ENCODE results near the gene ZNF410. TPM values are rescaled to one million over a fixed set of nuclear protein-coding genes. Genes with fewer than 3 reads are reported as not detected.
A peak's percentile ranks its signal among the peaks of the same experiment; 100 is the strongest.
"Not testable (repeated sequence)": the region's sequence is repeated elsewhere in the genome, so short reads cannot be mapped to it uniquely, and the experiment has no call there.

ZNF410 gene
- total RNA-seq, 1 experiment from 2014 or later: 68.0 TPM

DNA sequence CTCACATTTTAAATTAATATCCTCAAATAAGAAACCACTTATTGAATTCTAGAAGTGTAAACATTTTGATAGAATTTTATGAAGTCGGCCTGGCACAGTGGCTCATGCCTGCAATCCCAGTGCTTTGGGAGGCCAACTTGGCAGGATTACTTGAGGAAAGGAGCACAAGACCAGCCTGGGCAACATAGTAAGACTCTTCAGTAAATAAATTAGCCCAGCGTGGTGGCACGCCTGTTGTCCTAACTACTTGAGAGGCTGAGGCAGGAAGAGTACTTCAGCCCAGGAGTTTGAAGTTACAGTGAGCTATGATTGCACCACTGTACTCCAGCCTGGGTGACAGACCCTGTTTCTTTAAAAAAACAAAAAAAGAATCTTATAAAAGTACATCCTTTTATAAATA, 8.9 kb upstream of the ZNF410 start:
- Histone ChIP-seq H3K9me3 (no peaks in the 10 kb centered on the region), H3K27me3 (no peaks in the 10 kb centered on the region), H3K4me3 (no peak overlapping the region), H3K36me3 (no peaks in the 10 kb centered on the region)
- DNase-seq: no peak

DNA sequence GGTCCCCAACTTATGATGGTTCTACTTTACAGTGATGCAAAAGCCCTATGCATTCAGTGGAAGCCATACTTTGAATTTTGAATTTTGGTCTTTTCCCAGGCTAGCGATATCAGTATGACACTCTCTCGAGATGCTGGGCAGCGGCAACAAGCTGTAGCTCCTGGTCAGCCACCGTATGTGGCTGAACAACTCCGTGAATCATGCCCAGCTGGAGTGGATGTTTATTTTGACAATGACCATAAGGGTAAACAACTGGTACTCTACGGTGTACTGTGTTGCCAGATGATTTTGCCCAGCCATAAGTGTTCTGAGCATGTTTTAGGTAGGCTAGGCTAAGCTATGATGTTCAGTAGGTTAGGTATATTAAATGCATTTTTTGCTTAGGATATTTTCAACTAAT, 8.2 kb upstream of the ZNF410 start:
- Histone ChIP-seq H3K4me3 (no peak overlapping the region), H3K27me3 (no peaks in the 10 kb centered on the region), H3K36me3 (no peaks in the 10 kb centered on the region), H3K9me3 (no peaks in the 10 kb centered on the region)
- DNase-seq: peak; percentile 65

DNA sequence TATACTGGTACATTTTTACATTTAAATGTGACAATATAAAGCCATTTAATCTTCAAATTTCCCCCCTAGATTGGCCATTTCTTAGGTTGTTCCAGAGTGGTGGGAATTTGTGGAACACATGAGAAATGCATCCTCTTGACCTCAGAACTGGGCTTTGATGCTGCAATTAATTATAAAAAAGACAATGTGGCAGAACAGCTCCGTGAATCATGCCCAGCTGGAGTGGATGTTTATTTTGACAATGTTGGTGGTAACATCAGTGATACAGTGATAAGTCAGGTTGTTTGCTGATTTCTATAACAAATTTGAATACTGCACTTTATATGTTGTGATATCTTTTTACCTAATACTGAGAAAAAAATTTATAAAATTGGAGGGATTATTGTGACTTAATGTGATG, 7.6 kb upstream of the ZNF410 start:
- no peaks in the 10 kb centered on the region; the same call in 1 of the 2 replicates for H3K36me3 ChIP-seq
- no peaks in the 10 kb centered on the region for H3K27me3 ChIP-seq
- H3K4me3 ChIP-seq: no peak overlapping the region
- DNase-seq: no peak
- no peaks in the 10 kb centered on the region for H3K9me3 ChIP-seq

DNA sequence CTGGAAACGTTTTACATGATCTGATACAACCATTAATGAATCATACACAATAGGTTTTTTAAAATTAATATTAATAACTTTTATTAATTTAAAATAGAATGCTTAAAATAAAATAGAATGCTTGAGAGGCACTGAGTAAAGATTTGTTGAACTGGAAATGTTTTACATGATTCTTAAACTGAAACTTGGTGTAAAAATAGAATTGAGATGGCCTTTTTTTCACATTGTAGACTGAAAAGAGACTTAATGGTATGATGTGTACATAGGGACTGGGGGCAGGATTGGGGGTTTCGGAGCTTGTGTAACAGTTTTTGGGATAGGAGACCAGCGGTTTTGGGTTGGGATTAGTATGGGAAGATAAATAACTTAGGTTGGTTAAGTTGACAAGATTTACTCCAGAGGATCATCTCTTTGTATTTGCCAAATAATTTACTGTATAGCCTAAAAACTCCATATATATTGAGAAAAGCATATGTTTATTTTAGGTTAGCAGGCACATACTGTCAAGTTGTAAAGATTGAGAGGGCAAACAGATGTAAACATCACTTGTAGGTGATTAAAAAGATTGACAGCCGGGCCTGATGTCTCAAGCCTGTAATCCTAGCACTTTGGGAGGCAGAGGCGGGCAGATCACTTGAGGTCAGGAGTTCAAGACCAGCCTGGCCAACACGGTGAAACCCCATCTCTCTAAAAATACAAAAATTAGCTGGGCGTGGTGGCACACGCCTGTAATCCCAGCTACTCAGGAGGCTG, 2.0 kb upstream of the ZNF410 start:
- Histone ChIP-seq H3K9me3 (no peaks in the 10 kb centered on the region), H3K36me3 (no peaks in the 10 kb centered on the region; the same call in 1 of the 2 replicates), H3K27me3 (no peaks in the 10 kb centered on the region), H3K4me3 (no peak overlapping the region)
- DNase-seq: no peak

DNA sequence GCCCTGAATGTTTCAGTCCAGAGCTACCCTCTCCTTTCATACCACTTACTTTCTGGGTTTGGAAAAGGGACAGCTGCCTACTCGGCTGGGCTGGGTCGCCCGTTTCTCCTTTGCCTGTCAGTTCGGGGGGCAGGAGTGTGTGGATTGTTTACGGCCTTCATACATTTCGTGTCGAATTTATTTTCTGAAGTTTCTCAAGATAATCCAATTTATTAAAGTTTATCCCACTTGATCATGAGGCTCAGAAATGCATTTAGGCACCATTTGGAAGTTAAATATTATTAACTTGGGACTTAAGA, 608 bp downstream of the ZNF410 start:
- no peaks in the 10 kb centered on the region for H3K9me3 ChIP-seq
- no peak for DNase-seq
- peaks cover 5% of the 10 kb centered on the region for H3K36me3 ChIP-seq
- no peaks in the 10 kb centered on the region for H3K27me3 ChIP-seq
- H3K4me3 ChIP-seq: peak overlapping the region; percentile 66

DNA sequence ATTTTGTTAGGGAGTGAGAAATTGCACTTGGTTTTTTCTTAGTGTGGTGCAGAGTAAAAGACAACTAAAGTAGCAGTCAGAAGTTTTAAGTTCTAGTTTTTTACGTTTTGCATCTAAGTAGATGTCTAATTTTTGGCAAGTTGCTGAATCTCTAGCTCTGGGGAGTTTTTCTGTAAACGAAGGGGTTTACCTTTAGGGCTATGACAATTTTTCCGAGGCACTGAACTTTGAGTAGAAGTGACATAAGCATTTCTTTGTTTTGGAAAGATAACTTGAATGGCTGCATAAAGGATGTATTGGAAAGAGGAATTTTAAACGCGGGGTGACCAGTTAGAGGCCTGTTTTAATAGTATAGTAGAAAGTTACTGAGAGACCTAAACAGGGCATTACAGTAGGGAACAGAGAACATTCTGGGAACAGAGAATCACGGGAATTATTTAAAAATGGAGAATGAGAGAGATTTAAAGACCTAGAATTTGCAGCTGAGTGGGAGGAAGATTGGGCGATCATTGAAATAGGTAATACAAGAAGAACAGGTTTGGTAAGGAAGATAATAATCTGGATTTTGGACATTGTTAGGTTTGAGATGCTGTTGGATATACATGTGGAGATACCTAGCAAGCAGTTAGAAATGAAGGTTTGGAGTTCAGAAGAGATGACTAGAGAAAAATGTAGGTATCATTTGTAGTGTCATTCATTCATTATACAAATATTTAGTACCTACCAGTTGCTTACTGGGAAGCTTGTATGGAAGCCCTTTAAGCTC, 1.2 kb downstream of the ZNF410 start:
- no peak for DNase-seq
- no peaks in the 10 kb centered on the region for H3K27me3 ChIP-seq
- H3K4me3 ChIP-seq: peak overlapping the region; percentile 66
- no peaks in the 10 kb centered on the region for H3K9me3 ChIP-seq
- peaks cover 8% of the 10 kb centered on the region for H3K36me3 ChIP-seq

DNA sequence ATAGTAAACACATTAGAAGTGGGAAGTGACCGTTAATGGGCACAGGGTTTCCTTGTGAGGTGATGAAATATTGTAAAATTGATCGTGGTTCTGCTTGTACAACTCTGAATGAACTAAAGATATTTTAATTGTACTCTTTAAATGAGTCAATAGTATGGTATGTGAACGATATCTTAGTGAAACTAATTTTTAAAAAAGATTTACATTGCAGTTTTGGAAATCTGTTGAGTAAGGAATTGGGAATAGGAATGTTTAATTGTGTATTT, 1.7 kb downstream of the ZNF410 start:
- no peaks in the 10 kb centered on the region for H3K27me3 ChIP-seq
- DNase-seq: no peak
- H3K36me3 ChIP-seq: peaks cover 13% of the 10 kb centered on the region
- H3K4me3 ChIP-seq: peak overlapping the region; percentile 66
- no peaks in the 10 kb centered on the region for H3K9me3 ChIP-seq

DNA sequence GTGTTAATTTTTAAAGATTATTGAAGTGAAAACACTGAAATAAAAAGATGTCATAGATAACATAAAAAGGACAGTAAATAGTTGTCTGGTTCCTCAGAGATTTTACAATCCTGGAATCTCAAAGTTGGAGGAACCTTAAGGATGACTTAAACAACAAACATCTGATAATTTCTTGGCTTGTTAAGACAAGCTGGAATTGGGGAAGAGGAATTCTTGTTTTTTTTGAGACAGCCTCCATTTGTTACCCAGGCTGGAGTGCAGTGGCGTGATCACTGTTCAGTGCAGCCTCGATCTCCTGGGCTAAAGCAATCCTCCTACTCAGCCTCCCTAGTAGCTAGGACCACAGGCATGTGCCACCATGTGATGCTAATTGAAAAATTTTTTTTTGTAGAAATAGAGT, 2.3 kb downstream of the ZNF410 start:
- H3K27me3 ChIP-seq: no peaks in the 10 kb centered on the region
- no peaks in the 10 kb centered on the region for H3K9me3 ChIP-seq
- no peak overlapping the region for H3K4me3 ChIP-seq
- H3K36me3 ChIP-seq: peaks cover 19% of the 10 kb centered on the region
- no peak for DNase-seq

DNA sequence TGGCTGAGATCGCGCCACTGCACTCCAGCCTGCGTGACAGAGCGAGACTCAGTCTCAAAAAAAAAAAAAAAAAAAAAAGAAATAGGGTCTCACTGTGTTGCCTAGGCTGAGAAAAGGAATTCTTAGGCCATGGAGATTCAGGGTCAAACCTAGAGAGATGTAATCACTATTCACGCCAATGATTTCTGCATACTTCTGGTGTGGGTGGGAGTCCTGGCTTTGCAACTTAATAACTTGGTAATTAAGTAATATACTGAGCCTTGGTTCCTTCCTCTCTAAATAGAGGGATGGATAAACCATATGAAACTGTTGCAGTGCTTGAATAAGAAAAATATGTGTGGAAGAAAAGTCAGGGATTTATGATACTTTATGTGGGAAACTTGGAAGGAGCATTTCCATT, 2.7 kb downstream of the ZNF410 start:
- no peak overlapping the region for H3K4me3 ChIP-seq

DNA sequence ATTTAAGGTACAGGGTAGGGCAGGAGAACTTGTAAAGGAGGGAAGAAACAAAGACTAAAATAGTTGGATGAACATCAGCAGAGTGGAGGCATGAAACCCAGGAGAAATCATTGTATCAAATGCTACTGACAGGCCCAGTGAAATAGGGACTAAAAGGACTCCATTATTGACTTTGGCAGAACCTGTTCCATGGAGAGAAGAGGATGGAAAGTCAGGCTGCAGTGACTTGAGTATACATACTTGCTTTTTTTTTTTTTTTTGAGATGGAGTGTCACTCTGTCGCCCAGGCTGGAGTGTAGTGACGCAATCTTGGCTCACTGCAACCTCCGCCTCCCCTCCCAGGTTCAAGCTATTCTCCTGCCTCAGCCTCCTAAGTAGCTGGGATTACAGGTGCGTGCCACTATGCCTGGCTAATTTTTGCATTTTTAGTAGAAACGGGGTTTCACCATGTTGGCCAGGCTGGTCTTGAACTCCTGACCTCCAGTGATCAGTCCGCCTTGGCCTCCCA, 7.6 kb downstream of the ZNF410 start:
- not testable (repeated sequence) for DNase-seq

More for the DNA sequence above, 2.7 kb downstream of the ZNF410 start:
- no peak for DNase-seq
- no peaks in the 10 kb centered on the region for H3K9me3 ChIP-seq
- peaks cover 21% of the 10 kb centered on the region for H3K36me3 ChIP-seq
- H3K27me3 ChIP-seq: no peaks in the 10 kb centered on the region

DNA sequence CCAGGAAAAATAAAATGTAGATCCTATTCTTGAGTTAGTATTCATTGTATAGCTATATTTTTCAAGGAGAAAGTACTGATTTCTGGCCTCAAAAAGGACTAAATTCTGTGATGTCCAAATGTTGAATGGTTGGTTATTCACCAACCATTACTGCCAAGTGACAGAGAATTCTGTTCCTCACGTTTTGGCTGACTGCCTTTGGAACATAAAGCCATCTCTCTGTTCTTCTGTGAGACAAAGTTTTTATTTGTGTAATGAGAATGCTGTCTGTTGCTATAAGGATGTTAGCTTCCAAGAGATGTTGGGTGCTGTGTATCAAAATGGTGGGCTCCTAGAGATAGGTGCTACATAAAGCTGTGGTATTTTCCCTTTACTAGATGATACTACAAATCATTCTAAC, 9.3 kb downstream of the ZNF410 start:
- Histone ChIP-seq H3K27me3 (no peaks in the 10 kb centered on the region), H3K4me3 (no peak overlapping the region), H3K9me3 (no peaks in the 10 kb centered on the region), H3K36me3 (peaks cover 62% of the 10 kb centered on the region)
- DNase-seq: no peak

More for the DNA sequence above, 7.6 kb downstream of the ZNF410 start:
- H3K27me3 ChIP-seq, H3K4me3 ChIP-seq, H3K9me3 ChIP-seq: not testable (repeated sequence)
- H3K36me3 ChIP-seq: peaks cover 62% of the 10 kb centered on the region

DNA sequence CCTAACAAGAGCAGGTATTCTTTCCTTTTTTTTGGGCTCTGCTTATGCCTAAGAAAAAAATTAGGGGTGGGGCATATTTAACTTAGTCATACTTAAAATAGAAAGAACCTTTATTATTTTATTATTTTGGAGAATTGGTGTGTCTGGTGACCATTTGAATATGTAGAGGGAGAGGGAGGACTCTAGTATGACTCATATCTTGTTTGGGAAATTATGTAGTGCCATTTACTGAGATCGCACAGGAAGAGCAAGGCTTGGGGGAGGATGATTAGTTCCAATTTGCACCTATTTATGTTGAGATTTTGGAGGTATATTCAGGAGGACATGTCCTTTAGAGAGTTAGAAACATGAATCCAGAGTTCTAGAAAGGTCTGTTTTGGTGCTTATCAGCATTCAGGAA, 9.9 kb downstream of the ZNF410 start:
- peaks cover 62% of the 10 kb centered on the region for H3K36me3 ChIP-seq
- no peak overlapping the region for H3K4me3 ChIP-seq
- no peak for DNase-seq
- no peaks in the 10 kb centered on the region for H3K27me3 ChIP-seq
- H3K9me3 ChIP-seq: no peaks in the 10 kb centered on the region

DNA sequence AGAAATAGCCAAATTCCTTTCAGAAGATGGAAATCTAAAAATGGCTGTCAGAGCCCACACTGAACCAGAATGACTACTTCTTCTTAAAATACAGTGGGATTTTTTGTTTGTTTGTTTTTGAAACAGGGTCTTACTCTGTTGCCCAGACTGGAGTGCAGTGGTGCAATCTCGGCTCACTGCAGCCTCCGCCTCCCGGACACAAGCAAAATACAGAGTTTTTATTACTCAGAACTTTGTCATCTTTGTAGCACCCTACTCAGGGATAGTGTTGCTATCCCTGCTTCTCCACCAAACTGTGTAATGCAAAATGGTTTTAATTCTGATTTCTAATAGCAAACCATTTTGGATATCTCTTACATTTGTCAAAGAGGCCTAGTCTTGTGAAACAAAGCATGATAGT, 16.4 kb downstream of the ZNF410 start:
- H3K36me3 ChIP-seq: peaks cover 36% of the 10 kb centered on the region
- no peaks in the 10 kb centered on the region for H3K27me3 ChIP-seq
- no peak overlapping the region for H3K4me3 ChIP-seq
- no peaks in the 10 kb centered on the region for H3K9me3 ChIP-seq
- DNase-seq: no peak

DNA sequence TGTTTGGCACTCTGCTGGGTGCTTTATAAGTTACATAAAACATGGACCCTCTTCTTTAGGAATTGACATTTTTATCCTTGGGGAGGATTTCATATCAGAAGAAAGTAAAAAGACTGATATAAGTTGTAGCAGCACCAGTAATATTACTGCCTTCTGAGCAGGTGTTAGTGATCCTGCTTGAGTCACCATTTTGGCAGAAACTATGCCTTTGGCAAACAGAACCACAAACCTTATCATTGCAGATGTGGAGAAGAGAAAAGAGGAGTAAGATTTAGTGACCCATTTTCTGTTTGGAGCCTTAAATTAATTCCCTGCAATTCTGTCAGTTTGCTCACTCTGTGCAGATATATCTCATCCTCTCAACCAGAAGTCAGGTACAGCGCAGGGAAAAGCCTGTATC, 23.0 kb downstream of the ZNF410 start:
- DNase-seq: no peak
- Histone ChIP-seq H3K4me3 (no peak overlapping the region), H3K9me3 (no peaks in the 10 kb centered on the region), H3K27me3 (no peaks in the 10 kb centered on the region), H3K36me3 (peaks cover 51% of the 10 kb centered on the region)

DNA sequence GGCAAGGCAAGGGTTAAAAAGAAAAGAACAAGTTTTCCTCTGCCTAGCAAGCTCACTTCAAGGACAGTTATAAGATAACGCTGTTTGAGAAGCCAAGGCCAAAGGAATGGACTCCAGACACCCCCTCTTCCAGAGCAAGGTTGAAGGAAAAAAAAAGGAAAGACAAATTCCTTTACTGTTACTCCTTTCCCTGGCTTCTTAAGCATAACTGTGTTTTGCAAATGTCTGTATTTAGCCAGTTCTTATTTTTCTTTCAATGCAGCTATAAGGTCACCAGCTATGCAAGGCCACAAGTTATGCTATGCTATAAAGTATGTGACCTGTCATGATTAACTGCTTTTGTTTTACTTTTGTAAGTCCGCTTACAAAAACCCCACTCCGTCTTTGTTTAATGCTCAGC, 26.6 kb downstream of the ZNF410 start:
- H3K36me3 ChIP-seq: peaks cover 40% of the 10 kb centered on the region
- no peaks in the 10 kb centered on the region for H3K9me3 ChIP-seq
- no peak for DNase-seq
- no peak overlapping the region for H3K4me3 ChIP-seq
- no peaks in the 10 kb centered on the region for H3K27me3 ChIP-seq

DNA sequence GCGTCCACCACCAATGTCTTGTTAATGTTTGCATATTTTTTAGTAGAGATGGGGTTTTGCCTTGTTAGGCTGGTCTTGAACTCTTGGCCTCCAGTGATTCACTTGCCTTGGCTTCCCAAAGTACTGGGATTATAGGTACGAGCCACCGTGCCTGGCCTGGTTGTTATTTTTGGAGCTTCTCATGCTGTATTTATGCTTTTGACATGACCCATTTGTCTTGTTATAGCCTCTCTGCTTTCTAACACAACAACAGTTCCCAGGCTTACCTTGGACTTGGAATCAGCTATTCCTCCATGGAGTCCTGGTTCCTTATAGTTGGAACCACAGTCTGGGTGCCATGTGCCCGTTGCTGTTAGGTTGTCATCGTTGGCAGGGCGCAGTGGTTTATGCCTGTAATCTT, 29.7 kb downstream of the ZNF410 start:
- DNase-seq: peak; percentile 6
- peaks cover 31% of the 10 kb centered on the region for H3K36me3 ChIP-seq

DNA sequence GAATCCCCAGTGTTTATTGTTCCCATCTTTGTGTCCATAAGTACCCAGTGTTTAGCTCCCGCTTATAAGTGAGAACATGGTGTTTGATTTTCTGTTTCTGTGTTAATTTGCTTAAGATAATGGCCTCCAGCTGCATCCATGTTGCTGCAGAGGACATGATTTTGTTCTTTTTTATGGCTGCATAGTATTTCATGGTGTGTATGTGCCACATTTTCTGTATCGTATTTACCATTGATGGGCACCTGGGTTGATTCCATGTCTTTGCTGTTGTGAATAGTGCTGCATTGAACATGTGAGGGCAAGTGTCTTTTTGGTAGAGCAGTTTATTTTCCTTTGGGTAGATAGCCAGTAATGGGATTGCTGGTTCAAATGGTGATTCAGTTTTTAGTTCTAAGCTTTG, 32.8 kb downstream of the ZNF410 start:
- not testable (repeated sequence) for DNase-seq, H3K9me3 ChIP-seq, H3K4me3 ChIP-seq, H3K27me3 ChIP-seq
- H3K36me3 ChIP-seq: peaks cover 37% of the 10 kb centered on the region

More for the DNA sequence above, 29.7 kb downstream of the ZNF410 start:
- Histone ChIP-seq H3K9me3 (no peaks in the 10 kb centered on the region), H3K27me3 (no peaks in the 10 kb centered on the region), H3K4me3 (no peak overlapping the region)

DNA sequence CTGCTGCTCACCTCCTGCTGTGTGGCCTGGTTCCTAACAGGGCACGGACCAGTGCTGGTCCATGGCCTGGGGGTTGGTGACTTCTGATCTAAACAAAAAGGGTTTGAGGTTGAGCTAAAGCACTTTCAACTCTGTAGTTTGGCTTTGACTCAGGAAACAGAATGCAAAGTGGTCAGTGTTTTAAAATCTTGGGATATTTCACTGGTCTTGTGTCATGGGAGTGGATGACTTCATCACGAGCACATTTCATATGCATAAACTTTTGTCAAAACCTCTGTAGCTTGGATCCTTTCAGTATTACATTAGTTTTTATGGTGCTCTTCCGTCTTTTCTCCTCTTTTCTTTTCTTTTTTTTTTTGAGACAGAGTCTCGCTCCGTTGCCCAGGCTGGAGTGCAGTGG, 37.7 kb downstream of the ZNF410 start:
- DNase-seq: no peak
- Histone ChIP-seq H3K4me3 (no peak overlapping the region), H3K27me3 (no peaks in the 10 kb centered on the region), H3K36me3 (peaks cover 32% of the 10 kb centered on the region), H3K9me3 (no peaks in the 10 kb centered on the region)

Measured in MG63 (cell line).